Measurements from ENCODE around the gene AGER. TPM values are rescaled to one million over a fixed set of nuclear protein-coding genes. Genes with fewer than 3 reads are reported as not detected.
"Not testable (repeated sequence)": the region's sequence is repeated elsewhere in the genome, so short reads cannot be mapped to it uniquely, and the experiment has no call there.

AGER gene
- polyA plus RNA-seq, 2 of the 4 experiments (the other 2 are of a cell fraction) = 1.6 to 2.4 TPM

DNA sequence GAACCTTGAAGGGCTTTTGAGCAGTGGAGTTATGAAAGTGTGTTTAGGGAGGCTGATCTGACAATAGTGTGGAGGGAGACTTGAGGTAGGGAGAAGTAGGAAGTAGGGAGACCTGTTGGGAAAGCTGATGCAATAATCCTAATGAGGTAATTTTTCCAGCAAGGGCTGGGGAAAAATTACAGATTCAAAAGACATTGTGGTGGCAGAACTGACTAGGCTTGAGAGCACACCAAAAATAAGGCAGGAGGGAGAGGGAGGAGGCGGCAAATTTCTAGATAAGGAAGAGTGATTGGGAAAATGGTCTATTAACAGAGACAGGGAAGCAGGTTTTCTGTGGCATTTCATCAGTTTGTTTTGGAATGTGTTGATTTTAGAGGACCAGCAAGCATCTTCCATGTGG is 37.8 kb downstream of the AGER start (continued):
- TF ChIP-seq, protein P1, sequence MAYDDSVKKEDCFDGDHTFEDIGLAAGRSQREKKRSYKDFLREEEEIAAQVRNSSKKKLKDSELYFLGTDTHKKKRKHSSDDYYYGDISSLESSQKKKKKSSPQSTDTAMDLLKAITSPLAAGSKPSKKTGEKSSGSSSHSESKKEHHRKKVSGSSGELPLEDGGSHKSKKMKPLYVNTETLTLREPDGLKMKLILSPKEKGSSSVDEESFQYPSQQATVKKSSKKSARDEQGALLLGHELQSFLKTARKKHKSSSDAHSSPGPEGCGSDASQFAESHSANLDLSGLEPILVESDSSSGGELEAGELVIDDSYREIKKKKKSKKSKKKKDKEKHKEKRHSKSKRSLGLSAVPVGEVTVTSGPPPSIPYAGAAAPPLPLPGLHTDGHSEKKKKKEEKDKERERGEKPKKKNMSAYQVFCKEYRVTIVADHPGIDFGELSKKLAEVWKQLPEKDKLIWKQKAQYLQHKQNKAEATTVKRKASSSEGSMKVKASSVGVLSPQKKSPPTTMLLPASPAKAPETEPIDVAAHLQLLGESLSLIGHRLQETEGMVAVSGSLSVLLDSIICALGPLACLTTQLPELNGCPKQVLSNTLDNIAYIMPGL (CRISPR knock-in tag; IDR thresholded peaks at IDR 0.05; ENCODE audit: borderline replicate concordance) = no peak
- no peak for TF ChIP-seq FOXS1 (CRISPR knock-in tag; IDR thresholded peaks at IDR 0.05)

DNA sequence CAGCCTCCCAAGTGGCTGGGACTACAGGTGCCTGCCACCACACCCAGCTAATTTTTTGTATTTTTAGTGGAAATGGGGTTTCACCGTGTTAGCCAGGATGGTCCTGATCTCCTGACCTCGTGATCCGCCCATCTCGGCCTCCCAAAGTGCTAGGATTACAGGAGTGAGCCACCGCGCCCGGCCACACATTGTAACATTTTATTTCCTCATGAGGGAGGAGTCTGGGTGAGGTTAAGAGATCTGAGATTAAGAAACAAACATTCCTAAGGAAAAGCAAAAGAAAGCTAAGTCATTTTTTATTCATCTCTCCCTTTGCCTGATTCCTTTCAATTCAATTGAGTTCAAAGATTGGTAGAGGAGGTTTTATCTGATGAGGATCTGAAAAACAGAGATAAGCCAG is 39.8 kb downstream of the AGER start:
- DNase-seq (ENCODE audit: low read depth in 1 of 2, low spot score in 1 of 2); H3K4me1 ChIP-seq; ATAC-seq; H3K9me3 ChIP-seq; H3K27ac ChIP-seq; H3K4me3 ChIP-seq; H3K4me2 ChIP-seq; FAIRE-seq; POLR2A ChIA-PET: not testable (repeated sequence)
- WGBS (ENCODE audit: missing lambda C conversion rate) = 75% methylated on average over 7 of the region's 7 CpGs
- CTCF ChIA-PET = interaction anchor here (1.0 to 4.2 kb wide), 2 partner anchors 11 to 26 kb away, joined by 3 to 15 read pairs; no protein-coding TSS in a partner anchor

DNA sequence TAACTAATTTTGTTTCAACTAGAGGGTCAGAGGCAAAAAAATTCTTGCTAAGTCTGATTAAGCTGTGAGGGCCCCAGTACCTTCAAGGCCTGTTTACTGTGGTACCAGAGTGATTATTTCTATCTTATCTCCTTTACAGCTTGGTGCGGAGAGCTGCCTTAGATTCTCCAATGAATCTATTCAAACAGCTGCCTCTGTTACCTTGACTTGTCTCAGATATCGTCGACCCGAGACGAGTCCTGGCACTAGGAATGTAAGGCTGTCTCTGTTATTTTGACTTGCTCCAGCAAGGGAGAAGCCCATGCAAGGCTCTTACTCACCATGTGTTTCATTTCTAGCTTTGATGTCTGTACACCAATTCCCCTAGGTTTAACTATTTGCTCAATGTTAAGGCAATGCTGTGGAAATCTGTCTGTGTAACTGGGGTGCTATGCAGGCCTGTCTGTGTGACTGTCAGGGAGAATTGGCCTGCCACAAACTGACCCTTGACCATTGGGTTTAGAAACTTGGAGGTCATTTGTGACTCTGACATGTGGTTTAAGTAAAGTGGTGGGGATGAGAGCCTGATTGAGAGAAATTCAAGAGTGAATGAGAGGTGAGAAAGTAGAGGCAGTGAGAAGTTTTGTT is 43.5 kb downstream of the AGER start:
- Histone ChIP-seq H3K9me3 (no peaks in the 10 kb centered on the region), H3K4me3 (no peak overlapping the region), H3K27ac (no peak overlapping the region), H3K4me2 (no peak overlapping the region), H3K4me1 (no peaks in the 10 kb centered on the region)
- whole genome bisulfite sequencing (ENCODE audit: missing lambda C conversion rate) = 78% methylated on average over 5 of the region's 5 CpGs
- no peak for FAIRE-seq
- no peak for ATAC-seq
- no peak for DNase-seq (ENCODE audit: low read depth in 1 of 2, low spot score in 1 of 2)
- POLR2A ChIA-PET = no interaction called here
- CTCF ChIA-PET = interaction anchor here (0.6 to 0.9 kb wide), 2 partner anchors 40 to 46 kb away, joined by 3 read pairs; no protein-coding TSS in a partner anchor
- TF ChIP-seq TP53 (CRISPR knock-in tag; IDR thresholded peaks at IDR 0.05) = no peak
- no peak for TF ChIP-seq EHMT2 (IDR thresholded peaks at IDR 0.05; ENCODE audit: low read depth)
- TF ChIP-seq, protein P1 (CRISPR knock-in tag; IDR thresholded peaks at IDR 0.05; ENCODE audit: borderline replicate concordance) = no peak
- TF ChIP-seq, protein P2, sequence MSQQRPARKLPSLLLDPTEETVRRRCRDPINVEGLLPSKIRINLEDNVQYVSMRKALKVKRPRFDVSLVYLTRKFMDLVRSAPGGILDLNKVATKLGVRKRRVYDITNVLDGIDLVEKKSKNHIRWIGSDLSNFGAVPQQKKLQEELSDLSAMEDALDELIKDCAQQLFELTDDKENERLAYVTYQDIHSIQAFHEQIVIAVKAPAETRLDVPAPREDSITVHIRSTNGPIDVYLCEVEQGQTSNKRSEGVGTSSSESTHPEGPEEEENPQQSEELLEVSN (IDR thresholded peaks at IDR 0.05; ENCODE audit: borderline replicate concordance, low read depth) = no peak
- no peak for TF ChIP-seq CEBPB (IDR thresholded peaks at IDR 0.05)
- no peak for TF ChIP-seq POLR2A (IDR thresholded peaks at IDR 0.05; ENCODE audit: low read length)
- TF ChIP-seq ZNF302 (CRISPR knock-in tag; IDR thresholded peaks at IDR 0.05) = no peak
- TF ChIP-seq, protein P3, sequence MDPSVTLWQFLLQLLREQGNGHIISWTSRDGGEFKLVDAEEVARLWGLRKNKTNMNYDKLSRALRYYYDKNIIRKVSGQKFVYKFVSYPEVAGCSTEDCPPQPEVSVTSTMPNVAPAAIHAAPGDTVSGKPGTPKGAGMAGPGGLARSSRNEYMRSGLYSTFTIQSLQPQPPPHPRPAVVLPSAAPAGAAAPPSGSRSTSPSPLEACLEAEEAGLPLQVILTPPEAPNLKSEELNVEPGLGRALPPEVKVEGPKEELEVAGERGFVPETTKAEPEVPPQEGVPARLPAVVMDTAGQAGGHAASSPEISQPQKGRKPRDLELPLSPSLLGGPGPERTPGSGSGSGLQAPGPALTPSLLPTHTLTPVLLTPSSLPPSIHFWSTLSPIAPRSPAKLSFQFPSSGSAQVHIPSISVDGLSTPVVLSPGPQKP (IDR thresholded peaks at IDR 0.05; ENCODE audit: low read depth, low read length) = no peak
- TF ChIP-seq JUNB (IDR thresholded peaks at IDR 0.05) = no peak

DNA sequence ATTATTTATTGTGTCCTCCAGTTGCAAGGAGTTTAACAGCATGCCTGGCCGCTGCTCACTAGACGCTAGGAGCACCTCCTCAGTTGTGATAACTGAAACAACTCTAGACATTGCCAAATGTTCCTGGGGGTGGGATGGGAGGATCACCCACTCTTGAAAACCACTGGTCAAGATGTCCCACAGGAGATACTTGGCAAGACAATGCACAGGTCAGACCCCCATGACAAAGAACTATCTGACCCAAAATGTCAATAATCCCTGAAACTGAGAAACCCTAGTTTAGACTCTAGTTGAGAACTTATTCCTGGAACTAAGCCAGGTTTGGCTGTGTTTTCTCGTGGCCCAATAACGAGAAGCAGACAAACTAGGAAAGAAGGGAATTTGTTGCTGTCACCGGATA is 44.5 kb downstream of the AGER start:
- Histone ChIP-seq H3K4me3 (no peak overlapping the region), H3K4me1 (no peaks in the 10 kb centered on the region), H3K27ac (no peak overlapping the region), H3K4me2 (no peak overlapping the region), H3K9me3 (no peaks in the 10 kb centered on the region)
- no peak for FAIRE-seq
- POLR2A ChIA-PET = interaction anchor here (0.7 kb wide), 1 partner anchor 12 kb away, joined by 3 read pairs; the partner anchor contains the start of gene ATF6B
- 65% methylated on average over 5 of the region's 5 CpGs for WGBS (ENCODE audit: missing lambda C conversion rate)
- ATAC-seq = no peak
- CTCF ChIA-PET = interaction anchor here (0.9 kb wide), 1 partner anchor 45 kb away, joined by 3 read pairs; no protein-coding TSS in a partner anchor
- DNase-seq (ENCODE audit: low read depth in 1 of 2, low spot score in 1 of 2) = no peak
- no peak for TF ChIP-seq EHF (CRISPR knock-in tag; IDR thresholded peaks at IDR 0.05)
- TF ChIP-seq, protein P2 (IDR thresholded peaks at IDR 0.05; ENCODE audit: borderline replicate concordance, low read depth) = no peak
- TF ChIP-seq CBX8 (IDR thresholded peaks at IDR 0.05) = no peak
- TF ChIP-seq, protein P4, sequence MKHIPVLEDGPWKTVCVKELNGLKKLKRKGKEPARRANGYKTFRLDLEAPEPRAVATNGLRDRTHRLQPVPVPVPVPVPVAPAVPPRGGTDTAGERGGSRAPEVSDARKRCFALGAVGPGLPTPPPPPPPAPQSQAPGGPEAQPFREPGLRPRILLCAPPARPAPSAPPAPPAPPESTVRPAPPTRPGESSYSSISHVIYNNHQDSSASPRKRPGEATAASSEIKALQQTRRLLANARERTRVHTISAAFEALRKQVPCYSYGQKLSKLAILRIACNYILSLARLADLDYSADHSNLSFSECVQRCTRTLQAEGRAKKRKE (CRISPR knock-in tag; IDR thresholded peaks at IDR 0.05; ENCODE audit: low read depth) = no peak
- TF ChIP-seq ZSCAN20 (CRISPR knock-in tag; IDR thresholded peaks at IDR 0.05) = no peak
- no peak for TF ChIP-seq FOSB (CRISPR knock-in tag; IDR thresholded peaks at IDR 0.05)
- no peak for TF ChIP-seq NR3C1 (IDR thresholded peaks at IDR 0.05)
- no peak for TF ChIP-seq POLR2AphosphoS2 (conservative IDR thresholded peaks at IDR 0.05; ENCODE audit: low read length)
- TF ChIP-seq RARB (CRISPR knock-in tag; IDR thresholded peaks at IDR 0.05) = no peak
- no peak for TF ChIP-seq MYC (IDR thresholded peaks at IDR 0.05; ENCODE audit: borderline replicate concordance, low read length)
- TF ChIP-seq, protein P5, sequence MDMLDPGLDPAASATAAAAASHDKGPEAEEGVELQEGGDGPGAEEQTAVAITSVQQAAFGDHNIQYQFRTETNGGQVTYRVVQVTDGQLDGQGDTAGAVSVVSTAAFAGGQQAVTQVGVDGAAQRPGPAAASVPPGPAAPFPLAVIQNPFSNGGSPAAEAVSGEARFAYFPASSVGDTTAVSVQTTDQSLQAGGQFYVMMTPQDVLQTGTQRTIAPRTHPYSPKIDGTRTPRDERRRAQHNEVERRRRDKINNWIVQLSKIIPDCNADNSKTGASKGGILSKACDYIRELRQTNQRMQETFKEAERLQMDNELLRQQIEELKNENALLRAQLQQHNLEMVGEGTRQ (IDR thresholded peaks at IDR 0.05) = no peak
- TF ChIP-seq, protein P6, sequence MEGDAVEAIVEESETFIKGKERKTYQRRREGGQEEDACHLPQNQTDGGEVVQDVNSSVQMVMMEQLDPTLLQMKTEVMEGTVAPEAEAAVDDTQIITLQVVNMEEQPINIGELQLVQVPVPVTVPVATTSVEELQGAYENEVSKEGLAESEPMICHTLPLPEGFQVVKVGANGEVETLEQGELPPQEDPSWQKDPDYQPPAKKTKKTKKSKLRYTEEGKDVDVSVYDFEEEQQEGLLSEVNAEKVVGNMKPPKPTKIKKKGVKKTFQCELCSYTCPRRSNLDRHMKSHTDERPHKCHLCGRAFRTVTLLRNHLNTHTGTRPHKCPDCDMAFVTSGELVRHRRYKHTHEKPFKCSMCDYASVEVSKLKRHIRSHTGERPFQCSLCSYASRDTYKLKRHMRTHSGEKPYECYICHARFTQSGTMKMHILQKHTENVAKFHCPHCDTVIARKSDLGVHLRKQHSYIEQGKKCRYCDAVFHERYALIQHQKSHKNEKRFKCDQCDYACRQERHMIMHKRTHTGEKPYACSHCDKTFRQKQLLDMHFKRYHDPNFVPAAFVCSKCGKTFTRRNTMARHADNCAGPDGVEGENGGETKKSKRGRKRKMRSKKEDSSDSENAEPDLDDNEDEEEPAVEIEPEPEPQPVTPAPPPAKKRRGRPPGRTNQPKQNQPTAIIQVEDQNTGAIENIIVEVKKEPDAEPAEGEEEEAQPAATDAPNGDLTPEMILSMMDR (IDR thresholded peaks at IDR 0.05) = no peak

Measured in A549 (cell line).